GM18909 (cell line): Measurements from ENCODE around the gene MUC2.

Experiments
- ATAC-seq: cut with Tn5 transposase; IDR thresholded peaks from one replicate; pipeline ENCODE4 v1.9.1; 2021; ENCODE audit warnings: mild to moderate bottlenecking; ENCODE audit not compliant: unreplicated experiment, poor library complexity

The MUC2 gene

DNA sequence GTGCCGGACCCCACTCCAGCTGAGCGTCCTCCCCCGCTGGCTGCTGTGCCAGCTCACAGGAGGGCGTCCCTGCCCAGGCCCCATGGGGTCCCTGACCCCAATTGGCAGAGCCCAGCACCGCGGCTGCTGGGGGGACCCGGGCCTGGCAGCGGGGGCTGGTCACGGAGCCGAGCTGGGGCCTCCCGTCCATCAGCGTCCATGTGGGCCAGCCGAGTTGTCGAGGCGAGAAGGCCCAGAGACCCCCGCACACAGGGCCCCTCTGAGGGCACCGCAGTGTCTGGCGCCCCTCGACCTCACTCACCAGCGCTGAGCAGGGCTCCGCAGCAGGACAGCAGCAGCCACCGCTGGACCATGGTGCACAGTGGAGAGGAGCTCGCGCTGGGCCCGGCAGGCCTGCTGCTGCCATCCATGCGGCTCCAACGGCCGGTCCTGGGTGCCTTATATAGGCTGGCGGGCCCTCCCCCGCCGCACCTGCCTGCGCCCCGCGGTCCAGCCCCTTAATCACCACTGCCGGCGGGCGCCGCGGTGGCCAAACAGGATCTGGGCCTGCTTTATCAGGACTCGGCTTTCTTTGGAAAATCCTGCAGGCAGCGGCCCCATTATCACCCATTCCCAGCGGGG is 38.3 kb upstream of the MUC2 start, which contains the start of gene MUC6:
Gene MUC6 (minus strand): TSS at position 416 of the 621 bp plus-strand sequence. CDS start 63 bp downstream, at position 353.
- no peak for ATAC-seq

DNA sequence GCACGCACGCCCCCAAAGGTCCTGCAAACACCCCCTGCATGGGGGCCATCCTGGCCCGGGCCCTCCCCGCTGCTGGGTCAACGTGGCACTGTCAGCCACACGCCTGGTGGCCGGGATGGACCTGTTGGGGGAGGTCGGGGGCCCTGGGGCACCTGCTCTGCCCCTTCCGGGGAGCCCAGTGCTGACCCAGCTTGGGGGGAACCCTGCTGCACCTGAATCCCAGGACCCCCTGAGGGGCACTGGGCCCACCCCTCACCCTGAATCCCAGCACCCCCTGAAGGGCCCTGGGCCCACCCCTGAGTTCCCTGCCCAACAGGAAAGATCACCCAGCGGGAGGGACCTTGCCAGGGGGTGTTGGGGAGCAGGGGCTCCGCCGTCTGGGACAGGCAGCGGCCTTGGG is 37.7 kb upstream of the MUC2 start:
- no peak for ATAC-seq

DNA sequence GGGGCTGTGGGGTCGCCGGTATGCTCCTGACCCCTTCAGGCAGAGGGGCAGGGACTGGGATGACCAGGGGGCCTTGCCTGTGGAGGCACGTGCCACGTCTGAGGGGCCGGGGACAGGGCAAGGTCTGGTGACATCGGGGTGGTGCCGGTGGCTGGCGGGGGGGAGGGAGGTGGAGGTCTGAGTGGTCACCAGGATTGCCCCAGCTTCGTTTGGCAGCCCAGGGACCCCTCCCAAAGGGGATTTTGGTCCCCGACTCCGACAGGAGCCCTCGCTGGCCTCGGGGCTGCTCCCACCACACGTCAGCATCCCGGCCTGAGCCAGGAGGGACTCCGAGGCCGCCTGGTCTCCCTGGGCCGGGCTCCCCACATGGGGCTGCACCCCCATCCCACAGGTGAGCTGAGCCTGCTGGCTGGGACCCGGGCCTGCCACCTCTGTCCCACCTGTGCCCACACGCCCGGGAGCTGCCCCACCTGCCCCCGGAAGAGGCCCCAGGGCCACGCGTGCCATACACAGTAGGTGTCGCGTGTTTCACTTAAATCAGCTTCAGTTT is 37.1 kb upstream of the MUC2 start:
- ATAC-seq, result no peak

DNA sequence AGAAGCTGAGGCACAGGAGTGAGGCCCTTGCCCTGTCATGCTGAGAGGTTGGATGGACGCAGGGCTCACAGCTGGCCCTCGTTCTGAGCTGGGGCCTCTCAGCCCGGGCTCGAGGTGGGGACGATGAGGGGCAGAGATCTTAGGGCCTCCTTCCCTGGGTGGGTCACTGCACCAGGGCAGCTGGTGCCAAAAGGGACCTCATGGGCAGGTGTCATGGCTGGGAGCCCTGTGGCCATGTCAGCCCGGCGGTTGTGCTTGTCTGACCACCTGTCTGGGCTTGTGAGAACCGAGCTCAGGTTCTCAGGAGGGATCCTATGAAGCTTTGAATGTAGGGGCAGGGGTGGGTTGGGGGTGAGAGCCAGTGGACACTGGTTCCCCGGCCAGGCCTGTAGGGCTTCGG is 36.3 kb upstream of the MUC2 start:
- no peak for ATAC-seq

DNA sequence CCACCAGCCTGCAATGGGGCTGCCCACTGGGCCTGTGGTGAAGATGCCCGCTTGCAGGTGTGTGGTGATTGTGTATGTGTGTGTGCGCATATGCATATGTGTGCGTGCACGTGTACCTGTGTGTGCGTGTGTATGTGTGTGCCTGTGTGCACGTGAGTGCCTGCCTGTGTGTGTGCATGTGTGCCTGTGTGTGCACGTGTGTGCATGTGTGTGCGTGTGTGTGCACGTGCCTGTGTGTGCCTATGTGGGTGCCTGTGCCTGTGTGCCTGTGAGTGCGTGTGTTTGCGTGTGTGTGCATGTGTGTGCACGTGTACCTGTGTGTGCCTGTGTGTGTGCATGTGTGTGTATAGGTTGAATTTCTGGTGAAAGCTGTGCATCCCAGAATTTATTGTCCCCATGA is 35.8 kb upstream of the MUC2 start:
- no peak for ATAC-seq

DNA sequence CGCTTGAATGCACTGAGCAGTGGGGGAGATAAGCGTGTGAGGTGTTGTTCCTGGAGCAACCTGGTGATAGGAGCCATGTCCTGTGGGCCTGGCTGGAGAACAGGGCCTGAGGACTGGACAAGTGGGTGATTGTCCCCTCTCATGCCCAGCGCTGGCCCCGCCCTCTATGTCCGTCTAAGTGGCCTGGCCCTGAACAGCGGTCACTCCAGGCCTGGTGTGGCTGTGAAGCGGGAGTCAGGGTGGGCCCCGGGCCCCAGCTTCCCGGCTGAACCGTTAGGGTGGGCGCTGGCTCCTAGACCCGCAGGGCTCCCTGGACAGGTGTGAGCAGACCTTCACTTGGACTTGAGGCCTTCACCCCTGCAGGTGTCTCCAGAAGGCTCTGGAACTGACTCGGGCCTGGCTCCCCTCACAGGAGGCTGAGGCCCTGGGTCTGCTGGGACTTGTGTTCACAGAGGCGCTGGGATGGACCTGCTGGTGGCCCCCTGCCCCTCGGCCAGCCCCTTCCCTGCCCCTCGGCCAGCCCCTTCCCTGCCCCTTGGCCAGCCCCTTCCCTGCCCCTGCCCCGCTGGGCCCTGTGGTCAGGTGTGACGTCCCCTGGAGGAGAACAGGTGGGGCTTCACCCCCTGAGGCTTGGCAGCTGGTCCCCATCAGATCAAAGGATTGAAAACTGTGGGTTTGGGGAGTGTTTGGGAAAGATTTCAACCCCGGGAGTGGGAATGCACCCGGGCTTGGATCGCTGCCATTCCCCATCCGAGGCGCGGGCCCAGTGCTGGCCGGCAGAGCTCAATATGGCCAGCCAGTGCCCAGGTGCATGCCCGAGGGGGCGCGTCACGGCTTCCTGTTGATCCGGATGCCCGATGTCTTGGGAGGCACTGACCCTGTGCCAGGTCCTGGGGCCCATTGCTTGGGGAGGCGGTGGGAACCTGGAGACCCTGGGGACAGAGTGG is 34.9 kb upstream of the MUC2 start:
- no peak for ATAC-seq

DNA sequence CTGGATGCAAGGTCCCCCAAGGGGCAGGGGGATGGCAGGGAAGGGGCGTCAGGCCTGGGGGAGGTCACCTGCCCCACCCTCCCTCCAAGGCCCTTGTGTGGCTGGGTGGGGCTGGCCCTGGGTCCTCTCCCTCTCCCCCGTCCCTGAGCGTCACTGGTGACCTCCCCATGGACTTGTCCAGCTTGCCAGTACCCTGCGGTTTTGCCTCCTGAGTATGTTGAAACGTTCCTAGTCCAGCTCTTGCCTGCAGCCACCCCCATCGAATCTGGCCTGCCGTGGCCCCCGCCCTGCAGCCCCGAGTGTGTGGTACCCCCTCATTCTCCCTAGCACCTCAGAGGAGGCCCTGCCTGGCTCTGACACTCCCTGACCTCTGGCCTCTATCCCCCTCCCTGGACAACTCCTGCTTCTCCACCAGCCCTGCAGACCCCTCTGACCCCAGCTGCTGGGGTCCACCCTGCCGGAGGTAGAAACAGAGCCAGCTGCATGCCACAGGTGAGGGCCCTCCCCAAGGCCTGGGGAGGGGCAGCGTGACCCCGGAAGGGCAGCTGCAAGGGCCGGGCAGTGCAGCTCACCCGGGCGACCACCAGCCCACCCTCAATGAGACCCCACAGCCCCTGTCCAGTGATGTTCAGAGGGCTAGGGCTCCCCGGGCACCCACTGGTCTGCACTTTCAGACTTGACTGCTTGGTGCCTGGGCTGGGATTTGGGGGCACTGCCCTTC is 34.1 kb upstream of the MUC2 start:
- ATAC-seq, result no peak

DNA sequence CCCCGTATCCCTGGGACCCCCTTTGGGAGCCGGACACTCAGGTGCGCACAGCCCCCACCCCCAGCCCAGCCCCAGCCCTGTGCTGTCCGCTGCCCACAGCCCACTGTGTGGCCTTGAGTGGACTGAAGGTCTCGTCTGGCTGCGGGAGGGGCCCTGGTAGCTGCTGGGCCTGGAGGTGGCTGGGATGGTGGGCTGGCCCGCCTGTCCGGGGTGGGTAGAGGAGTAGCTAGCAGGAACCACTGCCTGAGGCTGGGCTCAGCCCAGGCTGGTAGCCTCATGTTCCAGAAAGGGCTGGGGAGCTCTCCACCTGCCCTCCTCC is 33.6 kb upstream of the MUC2 start:
- ATAC-seq, result no peak

DNA sequence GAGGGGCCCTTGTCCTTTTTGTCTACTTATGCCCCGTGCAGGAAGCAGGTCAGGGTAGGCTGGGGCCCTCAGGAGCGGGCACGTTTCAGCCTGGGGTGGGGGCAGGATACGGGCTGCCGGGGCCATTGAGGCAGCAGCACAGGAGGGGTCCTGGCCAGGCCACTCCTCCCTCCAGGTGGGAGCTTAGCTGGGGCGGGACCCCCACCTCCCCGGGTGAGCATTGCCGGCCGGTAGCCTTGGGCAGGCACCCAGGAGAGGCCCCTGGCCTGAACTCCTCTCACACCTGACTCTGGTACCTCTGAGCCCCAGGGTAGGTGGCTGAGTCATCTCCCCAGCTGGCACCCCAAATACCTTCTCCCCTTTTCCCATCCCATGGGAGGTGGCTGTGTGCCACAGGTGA is 33.2 kb upstream of the MUC2 start:
- no peak for ATAC-seq

DNA sequence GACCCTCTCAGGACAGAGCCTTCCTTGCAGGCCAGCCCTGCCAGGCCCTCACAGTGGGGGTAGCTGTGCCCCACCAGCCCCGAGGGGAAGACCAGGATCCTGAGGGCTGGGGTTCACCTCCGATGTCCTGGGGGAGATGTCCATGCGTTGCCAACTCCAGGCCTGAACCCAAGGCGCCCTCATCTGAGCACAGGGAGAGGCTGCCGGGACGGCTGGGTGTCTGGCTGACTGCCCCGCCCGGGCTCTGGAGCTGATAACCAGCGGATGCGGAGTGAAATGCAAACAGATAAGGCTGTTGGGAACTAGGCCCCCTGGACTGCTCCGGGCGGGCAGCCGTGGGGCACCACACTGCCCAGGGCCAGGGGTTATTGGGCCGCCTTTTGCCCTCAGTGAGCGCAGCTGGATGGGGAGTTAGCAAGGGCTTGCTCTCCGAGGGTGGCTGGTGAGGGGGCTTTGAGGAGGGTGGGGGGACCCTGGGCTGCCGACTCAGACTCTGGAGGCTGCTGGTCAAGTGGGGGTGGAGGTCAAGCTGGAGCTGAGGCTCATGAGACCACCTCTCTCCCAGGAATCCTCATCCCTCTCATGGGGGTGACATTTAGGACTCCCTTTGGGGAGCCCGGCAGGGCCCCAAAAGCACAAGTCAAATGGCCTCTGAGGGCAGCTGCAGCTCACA is 32.6 kb upstream of the MUC2 start:
- no peak for ATAC-seq

DNA sequence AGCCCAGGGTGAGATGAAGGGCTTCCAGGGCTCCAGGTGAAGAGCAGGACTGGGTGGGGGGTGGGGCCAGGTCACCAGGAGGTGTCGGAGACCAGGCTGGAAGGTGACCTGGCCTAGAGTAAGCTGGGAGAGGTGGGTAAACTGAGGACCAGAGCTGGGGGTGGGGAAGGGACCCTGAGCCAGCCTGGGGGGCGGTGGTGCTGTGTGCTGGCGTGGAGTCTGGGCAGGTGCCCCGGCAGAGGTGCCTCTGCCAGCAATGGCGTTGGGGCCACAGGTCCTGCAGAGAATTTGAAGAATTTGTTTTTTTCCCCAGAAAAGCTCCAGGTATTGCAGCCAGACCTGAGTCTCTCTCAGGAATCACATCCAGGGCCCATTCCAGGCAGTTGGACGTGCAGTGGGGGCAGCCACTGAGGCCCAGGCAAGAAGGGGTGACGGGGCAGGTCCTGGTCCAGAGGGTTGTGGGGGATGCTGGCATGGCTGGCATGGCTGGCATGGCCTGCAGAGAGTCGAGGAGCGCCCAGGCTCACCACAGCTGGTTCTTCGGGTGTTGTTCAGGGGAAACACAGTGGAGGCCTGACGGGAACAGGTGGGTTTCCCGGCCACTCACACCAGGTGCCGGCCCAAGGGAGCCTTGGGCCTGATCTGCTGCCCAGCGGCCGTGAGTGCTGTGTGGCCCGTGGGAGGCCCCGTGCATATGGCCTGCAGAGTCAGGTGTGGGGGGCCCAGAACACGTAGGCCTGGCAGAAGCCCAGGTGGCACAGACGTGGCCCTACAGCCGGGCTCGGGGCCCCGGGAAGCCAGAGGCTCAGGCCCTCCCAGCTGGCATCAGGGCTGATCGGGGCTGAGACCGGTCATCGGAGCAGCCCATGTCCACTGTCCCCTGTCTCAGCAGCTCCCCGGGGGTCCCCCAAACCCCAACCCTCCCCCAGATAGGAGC is 31.8 kb upstream of the MUC2 start:
- no peak for ATAC-seq

DNA sequence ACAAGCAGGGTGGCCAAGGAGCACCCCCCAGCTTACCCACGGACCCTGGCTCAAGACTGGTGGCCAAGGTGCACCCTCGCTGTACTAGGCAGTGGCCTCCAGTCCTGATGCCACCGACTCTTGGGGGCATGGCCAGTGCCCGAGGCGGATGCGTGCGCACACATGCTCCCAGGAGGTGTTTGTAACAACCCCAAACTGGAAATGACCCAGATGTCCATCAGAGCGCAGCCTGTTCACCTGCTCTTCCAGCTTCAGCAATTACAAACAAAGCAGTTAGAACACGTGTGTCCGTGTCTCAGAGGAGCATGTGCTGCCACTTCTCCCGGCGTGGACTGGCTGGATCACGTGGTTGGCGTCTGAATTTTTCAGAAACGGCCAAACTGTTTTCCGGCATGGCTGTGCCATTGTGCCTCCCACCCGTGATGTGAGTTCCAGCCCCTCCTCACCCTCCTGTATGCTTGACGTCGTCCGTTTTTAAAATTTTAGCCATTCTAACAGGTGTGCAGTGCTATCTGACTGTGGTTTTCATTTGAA is 31.0 kb upstream of the MUC2 start:
- no peak for ATAC-seq

DNA sequence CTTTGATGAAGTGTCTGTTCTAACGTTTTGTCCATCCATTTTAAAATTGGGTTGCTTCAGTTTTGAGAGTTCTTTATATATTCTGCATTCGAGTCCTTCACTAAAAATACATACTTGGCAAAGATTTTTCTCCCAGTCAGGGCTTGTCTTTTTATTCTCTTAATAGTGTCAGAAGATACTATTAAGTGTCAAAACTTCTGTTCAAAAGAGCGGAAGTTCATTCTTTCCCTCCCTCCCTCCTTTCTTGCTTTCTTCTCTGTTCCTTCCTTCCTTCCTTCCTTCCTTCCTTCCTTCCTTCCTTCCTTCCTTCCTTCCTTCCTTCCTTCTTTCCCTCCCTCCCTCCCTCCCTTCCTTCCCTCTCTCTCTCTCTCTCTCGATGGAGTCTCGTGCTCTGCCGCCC is 30.5 kb upstream of the MUC2 start:
- ATAC-seq, result no peak

DNA sequence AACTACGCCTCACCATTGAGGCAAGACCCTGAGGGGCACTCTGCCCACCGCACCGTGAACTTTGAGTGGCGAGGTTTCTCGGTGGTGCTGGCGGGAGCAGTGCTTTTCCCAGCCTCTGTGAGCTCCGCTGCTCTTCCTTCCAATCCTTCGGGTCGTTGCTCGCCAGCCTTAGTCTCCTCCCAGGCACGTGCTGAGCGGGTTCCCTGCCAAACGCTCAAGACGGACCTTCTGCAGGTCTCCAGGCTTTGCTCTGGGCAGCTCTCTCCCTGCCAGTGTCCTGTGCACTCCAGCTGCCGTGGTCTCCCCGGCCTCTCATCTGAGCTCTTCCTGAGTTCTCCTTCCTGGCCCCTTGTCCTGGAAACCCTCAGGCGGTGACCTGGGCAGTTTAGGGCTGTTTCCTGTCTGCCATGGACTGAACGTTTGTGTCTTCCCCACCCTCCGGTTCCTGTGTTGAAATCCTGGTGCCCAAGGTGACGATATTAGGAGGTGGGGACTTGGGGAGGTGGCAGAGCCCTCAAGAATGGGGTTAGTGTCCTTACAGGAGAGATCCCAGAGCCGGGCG is 27.0 kb upstream of the MUC2 start:
- ATAC-seq, result no peak

DNA sequence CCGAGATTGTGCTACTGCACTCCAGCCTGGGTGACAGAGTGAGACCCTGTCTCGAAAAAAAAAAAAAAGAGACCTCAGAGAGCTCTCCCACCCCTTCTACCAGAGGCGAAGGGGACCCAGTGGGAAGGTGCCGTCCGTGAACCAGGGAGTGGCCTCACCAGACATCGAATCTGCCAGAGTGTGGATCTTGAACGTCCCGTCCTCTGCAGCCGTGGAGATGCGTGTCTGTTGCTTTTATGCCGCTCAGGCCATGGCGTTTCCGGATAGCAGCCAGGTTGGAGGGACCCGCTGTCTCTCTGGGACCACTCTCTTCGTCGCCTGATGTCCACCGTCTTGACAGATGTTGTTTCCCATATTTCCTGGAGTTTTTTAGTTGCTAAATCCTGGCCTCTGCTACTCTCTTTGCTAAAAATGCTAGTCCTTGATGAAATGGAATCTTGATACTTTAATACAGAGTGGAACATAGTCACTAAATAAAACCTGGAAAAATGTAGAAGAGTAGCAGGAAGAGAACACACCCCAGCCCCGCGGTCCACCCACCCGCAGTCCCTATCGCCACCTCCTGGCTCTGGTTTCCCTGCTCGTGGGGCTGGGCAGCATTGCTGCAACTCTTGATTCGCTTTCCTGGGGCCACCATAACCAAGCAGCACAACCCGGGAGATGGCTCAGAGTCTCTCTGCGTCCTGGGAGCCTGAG is 26.2 kb upstream of the MUC2 start:
- no peak for ATAC-seq

DNA sequence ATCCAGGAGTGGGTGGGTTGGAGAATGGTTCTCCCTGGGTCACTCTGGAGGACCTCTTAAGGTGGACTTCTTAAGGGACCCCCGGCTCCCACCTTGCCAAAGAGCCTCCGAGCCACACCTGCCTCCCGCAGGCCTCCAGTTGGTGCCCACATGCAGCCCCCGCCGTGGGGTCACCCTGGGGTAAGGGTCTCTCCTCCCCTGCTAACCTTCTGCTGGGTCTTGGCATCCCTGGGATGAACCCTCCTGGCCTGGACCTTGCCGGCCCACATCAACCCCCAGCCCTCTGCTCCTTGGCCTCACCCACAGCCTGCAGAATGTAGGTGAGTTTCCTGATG is 25.6 kb upstream of the MUC2 start:
- no peak for ATAC-seq

DNA sequence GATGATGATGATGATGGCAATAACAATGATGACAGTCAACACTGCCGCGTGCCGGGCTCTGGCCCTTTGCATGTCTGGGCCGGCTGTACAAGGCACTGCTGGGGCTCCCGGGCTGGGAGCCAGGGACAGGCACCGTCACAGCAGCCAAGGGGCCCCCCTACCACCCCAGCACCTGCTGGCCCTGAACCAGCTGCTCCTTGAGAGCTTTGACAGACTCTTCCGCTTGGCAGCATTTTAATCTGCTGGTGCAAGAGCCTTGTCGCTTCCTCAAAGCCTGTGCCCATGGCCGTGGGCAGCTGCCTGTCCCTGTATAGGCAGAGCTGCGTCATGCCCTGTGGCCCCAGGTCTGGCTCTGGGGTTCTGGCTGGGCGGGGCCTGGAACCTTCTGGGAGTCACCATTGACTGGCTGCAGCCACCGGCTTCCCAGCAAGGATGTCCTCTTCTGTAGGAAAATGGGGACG is 25.2 kb upstream of the MUC2 start:
- ATAC-seq, result no peak

DNA sequence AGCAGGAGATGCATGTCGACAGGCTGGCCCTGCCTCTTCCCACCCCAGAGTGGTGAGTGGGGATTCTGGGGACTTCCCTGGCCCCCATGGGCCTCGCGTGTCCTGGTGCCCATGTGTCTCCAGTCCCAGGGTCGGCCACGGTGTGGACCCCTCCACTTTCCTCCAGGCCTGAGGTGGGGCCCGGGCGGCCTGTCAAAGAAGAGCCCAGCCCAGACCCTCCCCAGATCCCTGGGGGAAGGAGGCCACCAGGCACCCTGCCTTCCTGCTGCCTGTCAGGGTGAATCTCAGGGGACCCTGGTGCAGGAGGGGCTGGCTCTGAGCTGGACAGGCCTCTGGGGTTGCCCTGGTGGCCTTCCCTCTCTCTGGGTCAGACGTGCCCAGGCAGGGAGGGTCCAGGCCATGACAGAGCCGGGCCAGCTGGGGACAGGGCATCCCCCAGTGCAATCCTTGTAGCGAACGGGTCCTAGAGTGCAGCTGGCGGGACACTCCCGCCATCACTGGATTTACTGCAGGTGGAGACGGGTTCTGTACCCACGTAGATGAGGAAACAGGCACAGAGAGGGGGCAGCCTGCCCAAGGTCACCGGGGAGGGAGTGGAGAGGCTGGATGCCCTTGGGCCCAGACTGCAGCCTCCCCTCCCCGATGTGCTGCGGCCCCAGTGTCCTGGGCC is 24.6 kb upstream of the MUC2 start:
- no peak for ATAC-seq
